GM21367 (cell line): ENCODE data around the gene EIF4ENIF1.
"Not testable (repeated sequence)": the region's sequence is repeated elsewhere in the genome, so short reads cannot be mapped to it uniquely, and the experiment has no call there.

ENCODE experiments used
- ATAC-seq: cut with Tn5 transposase; IDR thresholded peaks from one replicate; pipeline ENCODE4 v1.9.1; 2021; ENCODE audit not compliant: unreplicated experiment

The EIF4ENIF1 gene

DNA sequence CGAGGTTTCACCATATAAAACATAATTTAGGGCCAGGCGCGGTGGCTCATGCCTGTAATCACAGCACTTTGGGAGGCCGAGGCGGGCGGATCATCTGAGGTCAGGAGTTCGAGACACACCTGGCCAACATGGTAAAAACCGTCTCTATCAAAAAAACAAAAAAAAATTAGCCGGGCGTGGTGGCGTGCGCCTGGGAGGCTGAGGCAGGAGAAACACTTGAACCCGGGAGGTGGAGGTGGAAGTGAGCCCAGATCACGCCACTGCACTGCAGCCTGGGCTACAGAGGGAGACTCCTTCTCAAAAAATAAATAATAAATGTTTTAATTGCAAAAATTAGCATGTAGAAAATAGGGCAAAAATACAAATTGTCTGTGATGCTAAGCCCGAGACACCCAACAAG is 5.7 kb upstream of the EIF4ENIF1 start:
- no peak for ATAC-seq

DNA sequence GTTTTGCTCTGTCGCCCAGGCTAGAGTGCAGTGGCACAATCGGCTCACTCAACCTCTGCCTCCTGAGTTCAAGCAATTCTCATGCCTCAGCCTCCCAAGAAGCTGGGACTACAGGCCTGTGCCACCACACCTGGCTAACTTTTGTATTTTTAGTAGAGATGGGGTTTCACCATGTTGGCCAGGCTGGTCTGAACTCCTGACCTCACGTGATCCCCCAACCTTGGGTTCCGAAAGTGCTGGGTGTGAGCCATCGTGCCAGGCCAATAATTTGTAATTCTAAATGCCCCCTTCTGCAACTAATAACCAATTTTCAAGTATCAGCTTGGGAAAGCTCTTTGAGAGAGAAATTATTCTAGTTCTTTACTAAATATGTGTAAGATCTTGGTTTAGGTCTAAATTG is 3.7 kb upstream of the EIF4ENIF1 start:
- ATAC-seq: not testable (repeated sequence)

- no peak for ATAC-seq
Measured at GRCh38 chr22:31492151-31492550, 2.5 kb upstream of the EIF4ENIF1 start.

DNA sequence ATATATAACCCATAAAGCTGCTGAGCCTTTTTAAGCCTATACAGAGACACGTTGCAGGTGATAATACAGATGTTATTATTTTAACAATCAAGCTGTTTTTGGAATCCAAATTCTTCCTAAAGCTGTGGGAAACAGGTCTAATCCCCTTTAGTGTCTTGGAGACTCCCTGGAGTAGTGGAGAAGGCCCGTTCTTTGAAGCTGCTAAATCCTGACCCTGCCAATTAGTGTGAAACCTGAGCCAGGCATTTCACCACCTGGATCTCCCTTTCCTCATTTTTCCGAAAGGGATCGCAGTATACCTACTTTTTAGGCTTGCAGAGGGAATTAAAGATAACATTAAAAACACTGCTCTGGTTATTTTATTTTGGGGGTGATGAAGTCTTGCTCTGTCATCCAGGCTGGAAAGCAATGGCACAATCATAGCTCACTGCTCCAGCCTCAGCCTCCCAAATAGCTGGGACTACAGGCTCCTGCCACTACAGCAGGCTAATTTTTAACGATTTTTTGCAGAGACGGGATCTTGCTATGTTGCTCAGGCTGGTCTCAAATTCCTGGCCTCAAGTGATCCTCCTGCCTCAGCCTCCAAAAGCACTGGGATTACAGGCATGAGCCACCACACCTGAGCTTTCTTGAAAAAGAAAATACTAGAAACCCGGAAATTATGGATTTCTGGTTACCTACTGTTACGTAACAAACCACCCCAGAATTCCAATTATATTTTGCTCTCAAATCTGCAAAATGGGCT is 1.7 kb upstream of the EIF4ENIF1 start:
- no peak for ATAC-seq

GRCh38 chr22:31490496-31490925 is 869 bp upstream of the EIF4ENIF1 start:
- peak; percentile 37 for ATAC-seq

DNA sequence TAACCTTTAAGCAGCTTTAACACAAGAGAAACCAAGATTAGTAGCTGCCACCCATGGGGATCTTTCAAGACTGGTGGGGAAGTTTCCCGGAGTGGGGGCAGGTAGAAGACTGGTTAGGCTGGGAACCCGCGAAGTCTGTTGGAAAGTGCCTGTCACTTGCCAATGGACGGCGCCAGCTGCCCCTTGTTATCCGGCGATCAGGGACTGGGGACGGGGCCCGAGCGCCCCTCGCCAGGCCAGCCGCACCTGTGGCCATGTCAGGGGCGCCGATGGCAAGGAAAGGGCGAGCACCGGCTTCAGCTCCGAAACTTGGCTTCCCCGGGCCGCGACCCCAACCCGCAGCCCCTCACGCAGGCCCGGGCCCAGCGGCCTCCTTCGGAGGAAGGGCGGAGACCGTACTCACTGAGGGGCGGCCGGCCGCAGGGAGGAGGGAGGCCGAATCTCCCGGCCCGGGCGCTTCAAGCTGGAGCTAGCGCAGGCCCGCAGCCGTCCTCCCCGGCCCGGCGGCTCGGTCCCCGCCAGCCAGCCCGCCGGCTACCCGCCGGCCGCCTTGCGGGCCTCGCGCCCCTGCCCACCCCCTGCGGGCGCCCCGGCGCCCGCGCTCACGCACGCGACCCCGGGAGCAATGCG is 539 bp downstream of the EIF4ENIF1 start:
- no peak for ATAC-seq

- no peak for ATAC-seq
Measured at GRCh38 chr22:31488346-31488883, 1.2 kb downstream of the EIF4ENIF1 start.

DNA sequence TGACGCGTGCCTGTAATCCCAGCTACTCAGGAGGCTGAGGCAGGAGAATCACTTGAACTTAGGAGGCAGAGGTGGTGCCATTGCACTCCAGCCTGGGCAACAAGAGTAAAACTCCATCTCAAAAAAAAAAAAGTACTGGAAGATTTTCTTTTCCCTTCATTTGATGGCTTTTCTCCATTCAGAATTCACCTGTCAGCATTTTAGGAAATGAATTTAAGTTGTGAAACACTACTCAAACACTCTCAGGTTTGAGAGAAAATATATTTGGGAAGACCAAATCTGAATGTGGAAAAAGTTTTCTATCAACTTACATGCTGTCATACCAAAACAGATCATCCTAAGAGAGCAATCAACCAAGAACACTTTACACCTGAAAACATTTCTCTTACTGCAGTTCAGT is 2.7 kb downstream of the EIF4ENIF1 start:
- no peak for ATAC-seq

GRCh38 chr22:31486369-31486768 is 3.3 kb downstream of the EIF4ENIF1 start:
- not testable (repeated sequence) for ATAC-seq

GRCh38 chr22:31482470-31482869 is 7.2 kb downstream of the EIF4ENIF1 start:
- ATAC-seq: not testable (repeated sequence)

- ATAC-seq: no peak
Measured at GRCh38 chr22:31481129-31481528, 8.5 kb downstream of the EIF4ENIF1 start.

DNA sequence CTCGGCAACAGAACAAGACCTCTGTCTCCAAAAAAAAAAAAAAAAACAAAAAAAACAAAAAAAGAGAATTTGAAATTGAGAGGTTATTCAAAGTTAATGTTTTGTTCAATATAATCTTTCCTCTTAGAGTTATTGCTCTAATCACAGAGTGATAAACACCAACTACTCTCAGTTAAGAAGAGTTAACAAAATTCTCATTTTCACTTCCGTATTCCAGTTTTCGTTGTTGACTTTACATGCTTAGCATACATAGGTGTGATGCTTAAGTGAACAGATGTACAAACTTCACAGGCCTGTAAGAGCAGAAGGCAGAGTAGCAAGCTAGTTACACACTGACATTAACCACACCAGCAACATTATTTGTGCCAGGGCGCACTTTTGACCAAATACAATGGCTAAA is 12.3 kb downstream of the EIF4ENIF1 start:
- peak; percentile 74 for ATAC-seq

- no peak for ATAC-seq
Measured at GRCh38 chr22:31475800-31476199, 13.8 kb downstream of the EIF4ENIF1 start.

GRCh38 chr22:31474743-31475142 is 14.9 kb downstream of the EIF4ENIF1 start:
- no peak for ATAC-seq

DNA sequence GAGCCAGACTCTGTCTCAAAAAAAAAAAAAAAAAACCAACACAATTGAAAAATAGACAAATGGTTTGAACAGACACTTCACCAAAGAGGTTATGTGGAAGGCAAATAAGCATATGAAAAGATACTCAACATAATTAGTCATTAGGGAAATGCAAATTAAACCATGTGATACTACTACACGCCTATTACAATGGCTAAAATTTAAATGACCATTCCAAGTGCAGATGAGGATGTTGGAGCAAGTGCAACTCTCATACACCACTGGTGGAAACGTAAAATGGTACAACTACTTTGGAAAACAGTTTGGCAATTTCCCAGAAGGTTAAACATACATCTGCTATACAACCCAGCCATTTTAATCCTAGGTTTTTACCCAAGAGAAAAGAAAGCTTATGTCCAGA is 24.3 kb downstream of the EIF4ENIF1 start:
- ATAC-seq: no peak

- ATAC-seq: no peak
Measured at GRCh38 chr22:31461699-31462098, 27.9 kb downstream of the EIF4ENIF1 start.

GRCh38 chr22:31451709-31452571 is 37.7 kb downstream of the EIF4ENIF1 start:
- no peak for ATAC-seq

GRCh38 chr22:31449506-31449905 is 40.1 kb downstream of the EIF4ENIF1 start:
- ATAC-seq: no peak

DNA sequence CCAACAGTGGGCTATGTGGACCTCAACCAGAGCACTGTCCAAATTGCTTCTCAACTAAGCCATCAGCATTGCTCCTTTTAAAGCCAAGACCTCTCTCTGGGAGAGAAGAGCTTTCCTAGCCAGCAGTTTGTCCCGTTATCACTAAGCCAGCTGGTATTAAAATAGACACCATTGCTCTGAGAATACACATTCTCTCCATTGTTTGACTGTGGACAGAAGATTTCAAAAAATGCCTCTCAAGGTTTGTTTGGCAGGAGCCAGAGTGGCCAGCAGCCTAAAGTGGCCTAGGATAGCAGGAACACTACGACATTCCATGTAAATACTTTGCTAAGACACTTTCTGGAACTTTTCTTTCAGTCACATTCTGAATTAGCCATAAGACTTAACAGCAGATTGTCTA is 41.3 kb downstream of the EIF4ENIF1 start:
- no peak for ATAC-seq

GRCh38 chr22:31447337-31447736 is 42.3 kb downstream of the EIF4ENIF1 start:
- no peak for ATAC-seq

GRCh38 chr22:31446767-31447166 is 42.9 kb downstream of the EIF4ENIF1 start:
- no peak for ATAC-seq
